Ishikawa (cell line): ENCODE results near the gene ZCWPW2.

ENCODE experiments used
- CEBPB ChIP-seq: IDR thresholded peaks from 2 replicates; pipeline ENCODE4 v1.6.1; 2012
- CREB1 ChIP-seq: IDR thresholded peaks from 2 replicates; pipeline ENCODE4 v1.6.1; 2012; ENCODE audit warnings: low read depth
- EGR1 ChIP-seq: IDR thresholded peaks from 2 replicates; pipeline ENCODE4 v1.6.1; 2012
- EP300 ChIP-seq: IDR thresholded peaks from 2 replicates; pipeline ENCODE4 v1.6.1; 2012; ENCODE audit warnings: borderline replicate concordance
- FOXM1 ChIP-seq: IDR thresholded peaks from 2 replicates; pipeline ENCODE4 v1.6.1; 2012; ENCODE audit warnings: low read depth, borderline replicate concordance
- MAX ChIP-seq: IDR thresholded peaks from 2 replicates; pipeline ENCODE4 v1.6.1; 2012
- NFIC ChIP-seq: IDR thresholded peaks from 2 replicates; pipeline ENCODE4 v1.6.1; 2012
- RAD21 ChIP-seq: IDR thresholded peaks from 2 replicates; pipeline ENCODE4 v1.6.1; 2012; ENCODE audit warnings: low read depth
- REST ChIP-seq: IDR thresholded peaks from 2 replicates; pipeline ENCODE4 v1.6.1; 2012; ENCODE audit warnings: low read depth, mild to moderate bottlenecking
- TAF1 ChIP-seq: IDR thresholded peaks from 2 replicates; pipeline ENCODE4 v1.6.1; 2012; ENCODE audit warnings: low read depth, mild to moderate bottlenecking
- TCF12 ChIP-seq: IDR thresholded peaks from 2 replicates; pipeline ENCODE4 v1.6.1; 2012; ENCODE audit warnings: low read depth
- TEAD4 ChIP-seq: IDR thresholded peaks from 2 replicates; pipeline ENCODE4 v1.6.1; 2012
- USF1 ChIP-seq: IDR thresholded peaks from 2 replicates; pipeline ENCODE4 v1.6.1; 2012
- YY1 ChIP-seq: IDR thresholded peaks from 2 replicates; pipeline ENCODE4 v1.6.1; 2012; ENCODE audit warnings: low read depth
- ZBTB7A ChIP-seq: IDR thresholded peaks from 2 replicates; pipeline ENCODE4 v1.6.1; 2012; ENCODE audit warnings: low read depth

Gene ZCWPW2

GRCh38 chr3:28388978-28389377 lies 40.5 kb downstream of the ZCWPW2 start:
- TF ChIP-seq EP300 (no peak), USF1 (no peak), TCF12 (no peak), CEBPB (no peak), REST (no peak), YY1 (no peak), TEAD4 (no peak), ZBTB7A (no peak), EGR1 (no peak), CREB1 (no peak), FOXM1 (no peak), TAF1 (no peak), RAD21 (no peak)

GRCh38 chr3:28399206-28399605 lies 50.7 kb downstream of the ZCWPW2 start:
- no peak for TF ChIP-seq FOXM1
- no peak for TF ChIP-seq NFIC
- TF ChIP-seq TEAD4 = no peak
- TF ChIP-seq EGR1 = no peak
- no peak for TF ChIP-seq YY1
- TF ChIP-seq CREB1 = no peak
- no peak for TF ChIP-seq MAX
- no peak for TF ChIP-seq USF1
- no peak for TF ChIP-seq TAF1
- no peak for TF ChIP-seq RAD21
- no peak for TF ChIP-seq EP300
- TF ChIP-seq ZBTB7A = no peak
- TF ChIP-seq TCF12 = no peak
- TF ChIP-seq REST = no peak

- no peak for TF ChIP-seq ZBTB7A
- no peak for TF ChIP-seq CREB1
- TF ChIP-seq YY1 = no peak
- no peak for TF ChIP-seq TEAD4
These were observed 57.7 kb downstream of the ZCWPW2 start for GRCh38 chr3:28406241-28406640.

- TF ChIP-seq CEBPB (no peak), NFIC (no peak), TEAD4 (no peak), TCF12 (no peak), REST (no peak), EGR1 (no peak), EP300 (no peak), CREB1 (no peak), RAD21 (no peak), TAF1 (no peak)
These were observed 100.9 kb downstream of the ZCWPW2 start for GRCh38 chr3:28449398-28449797.

GRCh38 chr3:28462866-28463265 lies 114.3 kb downstream of the ZCWPW2 start:
- TF ChIP-seq CREB1 (no peak), NFIC (no peak), MAX (no peak)
